Lung (tissue), 12 donors: Measurements from ENCODE around the gene THADA. TPM values are rescaled to one million over a fixed set of nuclear protein-coding genes. Genes with fewer than 3 reads are reported as not detected.

Source experiments
- ATAC-seq: fragments of 200-7000 bp; cut with Tn5 transposase; one replicate; pipeline ENCODE4 v1.9.1; 2020; ENCODE audit warnings: moderate number of reproducible peaks; ENCODE audit not compliant: insufficient read depth, low FRiP score
- DNase-seq, 3 donors: peaks; one replicate each; pipeline ENCODE4 v3.0.0-alpha.2; 2013 to 2017
- H3K27ac ChIP-seq, 2 donors: one replicate each; pipeline ENCODE4 v1.5.1; 2013; ENCODE audit warnings: mild to moderate bottlenecking in 2 of 2, moderate library complexity in 2 of 2, control low read depth in 1 of 2, inconsistent platforms in 1 of 2, low read depth in 1 of 2, low read length in 1 of 2
- H3K27me3 ChIP-seq, 3 donors: one replicate each; pipeline ENCODE4 v1.5.1; 2013; ENCODE audit warnings: low read length in 2 of 3; ENCODE audit not compliant: control insufficient read depth in 3 of 3, insufficient read depth in 3 of 3
- H3K36me3 ChIP-seq, 4 donors: one replicate each; pipeline ENCODE4 v1.5.1; 2013; ENCODE audit warnings: low read length in 4 of 4, mild to moderate bottlenecking in 1 of 4, moderate library complexity in 1 of 4; ENCODE audit not compliant: control insufficient read depth in 4 of 4, insufficient read depth in 4 of 4
- H3K4me1 ChIP-seq, 5 donors: one replicate each; pipeline ENCODE4 v1.5.1; 2013; ENCODE audit warnings: low read length in 5 of 5, mild to moderate bottlenecking in 2 of 5, moderate library complexity in 1 of 5; ENCODE audit not compliant: control insufficient read depth in 5 of 5, insufficient read depth in 5 of 5
- H3K4me3 ChIP-seq: one replicate; pipeline ENCODE4 v1.5.1; 2013; ENCODE audit warnings: mild to moderate bottlenecking, control low read depth, moderate library complexity
- H3K9ac ChIP-seq, 2 donors: one replicate each; pipeline ENCODE4 v1.5.1; 2013; ENCODE audit warnings: low read length in 2 of 2, control low read depth in 1 of 2; ENCODE audit not compliant: insufficient read depth in 1 of 2
- H3K9me3 ChIP-seq, 4 donors: one replicate each; pipeline ENCODE4 v1.5.1; 2013; ENCODE audit warnings: low read length in 3 of 4, mild to moderate bottlenecking in 1 of 4, moderate library complexity in 1 of 4; ENCODE audit not compliant: control insufficient read depth in 4 of 4, insufficient read depth in 3 of 4
- CTCF ChIP-seq: IDR thresholded peaks from 2 replicates; pipeline ENCODE4 v1.5.1; 2012; ENCODE audit warnings: mild to moderate bottlenecking; ENCODE audit errors: control extremely low read depth, extremely low read depth
- WGBS, 2 donors: extraction: QIAGEN DNeasy Blood & Tissue Kit; methylation state at CpG; one replicate each; pipeline ENCODE4 v1.1.7; 2013; 5-methylcytosine and 5-hydroxymethylcytosine counted together
- polyA plus RNA-seq, 2 donors: library from polyadenylated mRNA; stranded (reverse); fragments of 200-250 nt; gene quantifications; one replicate each; pipeline ENCODE4 v1.2.1, GENCODE V29; 2013
- total RNA-seq, 2 donors: library from RNA; depleted of rRNA in 1 of 2; stranded (reverse); fragments of >200 nt in 1 of 2; gene quantifications; one replicate each; pipeline ENCODE4 v1.2.1, GENCODE V29; 2014 to 2021
- donor health status: control.
- donor health status: control.
- donor health status: Bipolar disorder and iron deficiency.
- donor health status: healthy.
- donor health status: DM: yes; HTN: yes; CAD: no.

THADA gene
- total and polyA plus RNA-seq, 4 donors: 11.3 to 72.5 (median 25.2) TPM

DNA sequence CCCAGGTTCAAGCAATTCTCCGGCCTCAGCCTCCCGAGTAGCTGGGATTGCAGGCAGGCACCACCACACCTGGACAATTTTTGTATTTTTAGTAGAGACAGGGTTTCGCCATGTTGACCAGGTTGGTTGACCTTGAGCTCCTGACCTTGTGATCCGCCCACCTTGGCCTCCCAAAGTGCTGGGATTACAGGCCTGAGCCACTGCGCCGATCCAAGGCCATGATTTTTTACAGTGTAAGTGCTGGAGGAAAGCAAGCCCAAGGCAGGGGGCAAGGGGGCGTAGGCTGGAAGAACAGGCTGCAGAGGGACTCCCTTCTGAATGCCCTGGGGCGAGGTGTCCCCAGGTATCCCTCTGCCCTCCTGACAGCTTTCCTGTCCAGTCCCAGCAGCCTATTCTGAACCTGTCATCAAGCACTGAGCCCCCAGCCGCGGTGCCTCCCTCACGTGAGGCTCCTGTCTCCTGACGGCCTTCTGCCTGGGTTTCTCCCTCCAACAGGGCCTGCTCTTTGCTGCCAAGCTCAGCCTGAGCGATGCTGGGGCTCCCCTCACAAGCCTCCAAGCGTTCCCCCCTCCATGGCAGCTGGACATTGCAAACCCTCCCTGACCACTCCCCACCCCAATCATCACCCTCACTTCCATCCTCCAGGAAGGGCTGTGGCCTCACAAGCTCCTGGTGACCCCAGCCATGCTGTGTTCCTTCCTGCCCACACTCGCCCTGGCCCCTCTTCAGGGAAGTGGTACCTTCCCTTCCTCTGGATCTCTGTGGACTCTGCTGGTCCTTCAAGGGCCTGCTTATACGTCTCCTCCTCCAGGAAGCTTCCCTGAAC lies 407.1 kb downstream of the THADA start:
- ATAC-seq: no peak
- no peak overlapping the region for H3K9ac ChIP-seq
- no peaks in the 10 kb centered on the region for H3K36me3 ChIP-seq
- peaks cover 0 to 27% (median 7%) of the 10 kb centered on the region in 5 donors for H3K4me1 ChIP-seq
- WGBS, 2 donors: 89 to 93% methylated on average over 16 of the region's 16 CpGs
- H3K9me3 ChIP-seq: no peaks in the 10 kb centered on the region
- no peak overlapping the region for H3K4me3 ChIP-seq
- DNase-seq: no peak
- TF ChIP-seq CTCF: no peak
- H3K27ac ChIP-seq: no peak overlapping the region
- H3K27me3 ChIP-seq: no peaks in the 10 kb centered on the region

DNA sequence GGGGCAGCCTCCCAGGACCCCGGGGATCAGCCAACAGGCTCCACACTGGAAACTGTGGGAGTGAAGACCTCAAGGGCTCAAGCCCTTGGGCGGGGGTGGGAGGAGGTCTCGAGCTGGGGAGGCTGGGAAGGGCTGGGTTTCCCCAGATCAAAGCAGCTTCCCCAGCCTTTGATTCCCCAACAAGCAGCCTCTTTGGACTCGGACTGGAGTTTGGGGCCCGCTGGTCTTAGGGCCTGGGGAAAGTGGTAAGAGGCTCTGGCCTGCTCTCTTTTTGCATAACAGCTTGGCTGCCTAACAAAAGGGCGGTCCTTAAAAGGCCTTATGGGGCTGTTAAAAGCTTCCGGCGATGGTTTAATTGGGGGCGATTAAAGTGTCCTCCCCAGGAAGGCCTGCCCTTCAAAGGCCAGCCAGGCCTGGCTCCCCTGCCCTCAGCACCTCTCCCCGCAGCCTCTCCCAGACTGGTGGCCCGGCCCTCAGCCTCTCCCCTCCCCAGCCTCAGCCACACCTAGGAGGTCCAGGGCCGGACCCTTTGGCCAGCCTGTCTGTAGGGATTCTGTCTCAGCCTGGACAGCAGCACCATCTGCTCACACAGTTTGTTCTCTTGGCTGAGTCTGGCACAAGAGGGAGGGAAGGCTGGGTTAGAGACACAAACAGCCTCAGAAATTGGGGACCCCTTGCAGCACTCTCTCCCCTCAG lies 409.0 kb downstream of the THADA start:
- ATAC-seq: no peak
- DNase-seq: peak; percentile 63 to 89 (median 76)
- Histone ChIP-seq H3K9ac (peak overlapping the region in 1 of 2 donors; percentile 75), H3K36me3 (no peaks in the 10 kb centered on the region), H3K27ac (peak overlapping the region in 1 of 2 donors; percentile 15), H3K27me3 (no peaks in the 10 kb centered on the region), H3K4me1 (peaks cover 0 to 22% (median 4%) of the 10 kb centered on the region in 5 donors), H3K9me3 (no peaks in the 10 kb centered on the region), H3K4me3 (no peak overlapping the region)
- 71 to 72% methylated on average over 12 of the region's 12 CpGs for WGBS, 2 donors
- TF ChIP-seq CTCF: no peak

- no peak for TF ChIP-seq CTCF
- no peak overlapping the region for H3K4me3 ChIP-seq
- no peaks in the 10 kb centered on the region for H3K9me3 ChIP-seq
- H3K4me1 ChIP-seq: peaks cover 0 to 17% (median 4%) of the 10 kb centered on the region in 5 donors
- ATAC-seq (no peak), DNase-seq (no peak)
- H3K9ac ChIP-seq: no peak overlapping the region
- H3K27ac ChIP-seq: peak overlapping the region in 1 of 2 donors; percentile 15
- no peaks in the 10 kb centered on the region for H3K36me3 ChIP-seq
- WGBS, 2 donors: 94% methylated on average over 6 of the region's 6 CpGs
- no peaks in the 10 kb centered on the region for H3K27me3 ChIP-seq
Measured at GRCh38 chr2:43186321-43186678, 409.5 kb downstream of the THADA start.
